HG02798 (cell line): Measurements from ENCODE around the gene CEPT1.
A peak's percentile ranks its signal among the peaks of the same experiment; 100 is the strongest.
"Not testable (repeated sequence)": the region's sequence is repeated elsewhere in the genome, so short reads cannot be mapped to it uniquely, and the experiment has no call there.

ENCODE experiments used
- ATAC-seq: cut with Tn5 transposase; IDR thresholded peaks from one replicate; pipeline ENCODE4 v1.9.1; 2021; ENCODE audit warnings: mild to moderate bottlenecking; ENCODE audit not compliant: unreplicated experiment, poor library complexity

CEPT1 gene

DNA sequence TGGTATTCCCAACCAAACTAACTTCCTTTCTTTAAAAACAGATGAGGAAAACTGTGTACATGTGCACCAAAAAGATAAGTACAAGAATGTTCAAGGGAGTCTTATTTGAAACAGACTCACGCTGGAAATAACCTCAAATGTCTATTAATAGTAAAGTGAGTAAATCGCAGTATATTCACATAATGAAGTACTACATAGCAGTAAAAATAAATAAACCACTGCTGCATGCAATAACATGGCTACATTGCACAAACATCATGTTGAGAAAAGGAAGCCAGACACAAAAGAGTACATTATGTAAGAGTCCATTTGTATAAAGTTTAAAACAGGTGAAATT is 65.7 kb downstream of the CEPT1 start:
- no peak for ATAC-seq

DNA sequence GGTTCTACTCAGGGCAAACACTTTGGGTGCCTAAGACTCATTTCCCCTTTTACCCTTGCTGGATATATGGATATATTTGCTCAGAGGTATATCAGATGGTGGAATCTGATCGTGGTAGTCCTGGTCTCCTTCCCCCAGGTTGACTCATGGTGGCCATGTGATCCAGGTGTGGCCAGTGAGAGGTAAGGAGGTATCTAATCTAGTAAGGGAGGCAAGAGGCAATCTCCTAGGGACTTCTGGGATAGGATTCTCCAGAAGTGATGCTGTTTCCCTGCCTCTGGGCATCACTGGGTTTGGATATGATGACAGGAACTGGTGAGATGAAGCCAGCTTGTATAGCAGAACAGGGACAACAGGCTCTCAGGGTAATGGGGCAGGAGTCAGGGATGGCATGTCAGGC is 68.9 kb downstream of the CEPT1 start:
- ATAC-seq = no peak

DNA sequence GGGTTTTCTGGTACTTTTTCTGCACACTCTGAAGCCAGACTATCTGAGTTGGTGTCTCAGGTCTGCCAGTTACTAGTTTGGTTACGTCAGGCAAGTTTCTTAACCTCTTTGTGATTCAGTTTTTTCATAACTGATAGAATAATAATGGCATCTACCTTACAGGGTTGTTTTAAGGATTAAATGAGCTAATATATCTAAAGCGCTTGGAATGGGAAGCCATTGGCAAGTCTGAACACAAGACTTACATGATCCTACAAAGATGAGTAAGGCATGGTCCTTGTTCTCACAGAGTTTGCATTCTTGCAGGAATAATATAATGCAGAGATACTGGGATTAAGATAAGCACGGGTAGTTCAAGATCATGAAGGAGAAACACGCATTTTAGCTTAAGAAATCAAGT is 69.6 kb downstream of the CEPT1 start:
- no peak for ATAC-seq

DNA sequence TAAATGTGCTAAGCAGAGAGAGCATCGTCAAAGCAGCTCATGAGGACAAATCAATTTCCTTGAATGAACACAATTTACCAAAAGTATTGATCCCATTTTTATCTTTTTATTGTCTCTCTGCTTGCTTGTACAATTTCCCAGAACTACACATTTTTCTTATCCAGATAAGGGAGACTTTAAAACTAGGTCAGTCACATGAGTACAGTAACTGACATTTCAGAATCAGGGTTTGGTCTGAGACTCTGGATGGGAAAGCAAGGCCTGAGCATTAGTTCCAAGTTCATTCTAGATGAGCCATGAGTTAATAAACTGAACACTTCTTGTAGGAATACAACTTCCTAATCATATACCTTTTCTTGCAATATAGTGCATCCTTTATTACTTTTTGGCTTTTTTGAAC is 71.9 kb downstream of the CEPT1 start:
- no peak for ATAC-seq

DNA sequence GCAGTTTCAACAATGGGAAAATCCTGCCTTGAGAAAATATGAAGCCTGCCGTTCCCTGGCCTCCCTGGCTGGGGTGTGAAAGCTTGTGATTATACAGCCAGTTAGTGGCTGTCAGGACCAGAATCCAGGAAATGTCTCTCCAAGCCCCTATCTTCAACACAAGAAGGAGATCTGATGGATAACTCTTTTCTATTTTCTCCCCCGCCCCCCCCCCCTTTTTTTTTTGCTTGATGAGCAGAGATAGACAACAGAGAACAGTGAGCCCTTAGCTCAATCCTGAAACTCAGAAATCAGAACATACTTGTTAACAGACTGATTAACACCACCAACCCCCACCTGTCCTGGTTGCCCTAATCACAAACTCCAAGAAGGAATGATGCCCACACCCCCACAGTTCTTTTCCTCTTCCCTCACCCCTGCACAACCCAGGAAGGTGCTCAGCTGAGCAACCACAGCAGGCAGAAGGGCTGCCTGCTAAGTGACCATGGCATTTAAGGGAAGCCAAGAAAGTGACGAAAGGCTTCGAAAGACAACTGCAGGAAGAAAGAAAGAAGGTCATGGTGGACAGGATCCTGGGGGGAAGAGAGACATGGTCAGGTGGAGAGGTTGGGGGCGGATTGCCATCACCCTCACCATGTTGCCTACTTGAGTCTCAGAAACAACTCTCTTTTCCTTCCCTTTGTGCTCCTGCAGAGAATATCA is 72.8 kb downstream of the CEPT1 start:
- no peak for ATAC-seq

DNA sequence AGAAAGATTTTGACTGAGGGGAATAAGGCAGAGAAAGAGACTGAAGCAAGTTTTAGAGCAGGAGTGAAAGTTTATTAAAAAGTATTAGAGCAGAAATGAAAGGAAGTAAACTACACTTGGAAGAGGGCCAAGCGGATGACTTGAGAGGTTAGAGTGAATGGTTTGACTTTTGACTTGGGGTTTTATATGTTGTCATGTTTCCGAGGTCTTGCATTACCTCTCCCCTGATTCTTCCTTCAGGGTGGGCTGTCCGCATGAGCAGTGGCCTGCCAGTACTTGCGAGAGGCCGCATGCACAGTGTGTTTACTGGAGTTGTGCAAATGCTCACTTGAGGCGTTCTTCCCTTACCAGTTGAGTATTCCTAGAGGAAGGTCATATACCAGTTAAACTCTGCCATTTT is 73.4 kb downstream of the CEPT1 start:
- no peak for ATAC-seq

DNA sequence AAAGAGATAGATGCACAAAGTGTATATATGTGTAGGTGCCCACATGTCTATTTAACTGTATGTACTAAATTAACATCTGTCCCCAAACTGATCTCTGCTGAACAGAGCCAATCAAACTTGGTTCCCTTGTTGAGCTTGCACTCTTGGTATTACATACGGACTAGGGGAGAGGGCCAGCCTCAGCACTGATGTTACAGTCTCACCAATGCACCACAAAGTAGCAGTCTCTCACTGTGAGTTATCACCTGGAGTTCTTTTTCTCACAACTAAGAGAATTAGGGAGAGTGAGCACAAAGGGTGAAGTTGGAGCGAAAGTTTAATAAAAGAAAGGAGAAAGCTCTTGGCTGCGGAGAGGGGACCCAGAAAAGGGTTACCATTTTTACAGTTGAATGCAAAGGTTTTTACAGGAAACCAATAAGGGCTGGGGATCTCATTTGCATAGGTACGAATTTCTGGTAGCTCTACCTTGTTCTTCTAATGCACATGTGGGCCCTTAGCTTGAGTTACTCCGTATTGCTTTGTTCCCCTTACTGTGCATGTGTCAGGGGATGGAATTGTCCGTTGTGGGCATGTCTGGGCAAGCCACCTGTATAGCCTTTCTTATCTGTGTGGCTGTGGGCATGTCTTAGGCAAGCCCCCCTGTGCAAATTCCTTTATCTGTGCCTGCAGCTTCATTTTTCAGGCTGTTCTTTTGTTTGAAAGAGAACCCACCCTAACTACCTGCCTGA is 74.2 kb downstream of the CEPT1 start:
- ATAC-seq = peak; percentile 20

DNA sequence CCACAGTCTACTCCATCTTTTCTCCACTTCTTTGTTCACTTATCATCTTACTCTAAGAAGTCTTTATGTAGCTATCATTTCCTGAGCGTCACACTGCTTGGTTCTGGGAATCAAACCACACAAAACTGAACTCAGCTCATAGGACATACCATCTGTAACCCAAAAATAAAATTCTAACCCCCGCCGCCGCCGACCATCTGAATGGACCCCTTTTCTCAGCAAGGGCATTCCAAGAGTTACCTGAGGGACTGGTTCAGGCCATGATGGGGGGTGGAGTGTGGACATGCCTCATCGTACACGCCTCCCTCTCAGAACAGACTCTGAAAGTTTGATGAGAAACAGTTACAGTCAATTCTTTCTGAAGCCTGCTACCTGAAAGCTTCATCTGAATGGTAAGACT is 74.9 kb downstream of the CEPT1 start:
- no peak for ATAC-seq

- not testable (repeated sequence) for ATAC-seq
Observed at GRCh38 chr1:111215285-111215684, 75.3 kb downstream of the CEPT1 start.

- ATAC-seq = no peak
Observed at GRCh38 chr1:111216751-111217150, 76.7 kb downstream of the CEPT1 start.

DNA sequence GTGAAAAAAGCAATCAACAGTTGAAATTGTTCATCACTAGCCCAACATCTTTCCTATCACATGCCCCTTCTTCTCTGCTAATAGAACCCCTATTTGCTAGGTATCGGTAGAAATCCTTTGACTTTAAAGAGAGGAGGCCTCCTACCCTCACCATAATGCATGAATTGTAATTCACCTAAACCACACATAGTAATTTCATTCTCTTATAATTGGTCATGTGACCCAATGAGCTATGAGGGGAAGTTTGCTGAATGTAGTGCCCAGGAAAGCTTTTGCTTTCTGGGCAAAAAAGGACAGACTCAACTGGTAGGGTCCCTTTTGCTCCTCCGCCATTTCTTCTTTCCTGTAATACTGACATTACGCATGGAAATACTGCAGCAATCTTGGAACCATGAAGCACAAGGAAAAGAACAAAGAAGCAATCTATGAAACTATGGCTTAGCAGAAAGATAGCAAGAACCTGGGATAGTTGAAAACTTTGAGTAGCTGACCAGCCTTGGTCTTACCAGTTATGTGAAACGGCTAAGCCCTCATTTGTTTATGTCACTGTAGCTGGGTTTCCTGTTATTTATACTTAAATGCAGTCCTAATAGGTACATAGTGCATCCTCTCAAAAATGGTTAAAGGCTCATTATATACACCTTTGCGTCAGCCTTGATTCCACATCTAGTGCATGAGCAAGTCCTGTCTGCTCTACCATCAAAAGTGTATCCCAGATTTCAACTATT is 77.3 kb downstream of the CEPT1 start:
- no peak for ATAC-seq

DNA sequence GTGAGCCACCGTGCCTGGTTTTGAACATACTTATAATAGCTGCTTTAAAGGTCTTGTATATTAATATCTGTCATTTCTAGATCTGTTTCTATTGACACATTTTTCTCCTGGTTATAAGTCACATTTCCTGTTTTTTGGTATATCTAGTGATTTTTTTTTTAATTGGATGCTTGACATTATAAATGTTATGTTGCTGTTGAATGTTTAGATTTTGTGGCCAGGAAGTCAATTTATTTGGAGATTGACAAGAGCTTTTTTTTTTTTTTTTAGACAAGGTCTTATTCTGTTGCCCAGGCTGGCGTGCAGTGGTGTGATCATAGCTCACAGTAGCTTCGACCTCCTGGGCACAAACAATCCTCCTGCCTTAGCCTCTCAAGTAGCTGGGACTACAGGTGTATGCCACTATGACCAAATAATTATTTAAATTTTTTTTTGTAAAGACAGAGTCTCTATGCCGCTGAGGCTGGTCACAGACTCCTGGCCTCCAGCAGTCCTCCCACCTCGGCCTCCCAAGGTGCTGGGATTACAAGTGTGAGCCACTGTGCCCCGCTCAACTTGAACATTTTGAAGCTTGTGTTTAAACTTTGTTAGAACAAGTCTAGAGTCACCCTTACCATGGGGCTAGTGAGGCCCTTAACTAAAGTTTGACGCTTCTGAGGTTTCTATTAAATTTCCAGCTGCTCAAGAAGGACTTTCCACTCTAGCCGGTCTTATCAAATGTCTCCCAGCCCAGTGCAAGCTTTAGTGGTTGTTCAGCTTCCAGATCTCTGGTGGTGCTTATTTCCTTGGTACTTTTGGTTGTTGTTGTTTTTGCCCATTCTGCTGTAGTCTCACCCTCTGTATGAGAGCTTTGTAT is 78.9 kb downstream of the CEPT1 start:
- ATAC-seq = no peak

- ATAC-seq = peak; percentile 40
Observed at GRCh38 chr1:111219557-111220286, 79.7 kb downstream of the CEPT1 start.

DNA sequence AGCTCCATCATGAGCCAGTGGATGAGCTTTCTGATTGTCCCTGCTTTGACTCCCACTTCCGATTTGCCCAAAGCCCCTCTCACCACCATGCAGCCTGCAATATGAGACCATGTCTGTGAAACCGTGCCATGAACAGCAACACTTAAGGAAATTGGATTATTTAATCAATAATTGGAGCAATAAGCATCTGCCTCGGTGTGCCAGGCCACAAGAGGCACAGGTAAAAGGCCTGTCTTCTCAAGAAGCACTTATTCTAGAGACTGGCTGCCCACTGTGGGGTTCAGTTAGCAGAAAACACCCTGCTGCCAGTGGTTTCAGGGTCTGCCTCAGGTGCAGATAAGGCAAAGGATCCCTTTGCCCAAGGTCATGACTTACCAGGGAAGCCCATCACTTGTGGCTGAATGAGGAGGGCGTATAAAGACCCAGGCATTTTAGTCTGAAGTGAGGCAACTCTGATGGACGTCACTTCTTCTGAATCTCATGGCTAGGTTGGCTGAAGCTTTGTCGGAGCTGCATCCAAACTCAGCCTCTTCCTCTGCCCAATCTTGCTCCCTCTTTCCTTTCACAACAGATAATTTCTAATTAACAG is 80.4 kb downstream of the CEPT1 start:
- no peak for ATAC-seq

DNA sequence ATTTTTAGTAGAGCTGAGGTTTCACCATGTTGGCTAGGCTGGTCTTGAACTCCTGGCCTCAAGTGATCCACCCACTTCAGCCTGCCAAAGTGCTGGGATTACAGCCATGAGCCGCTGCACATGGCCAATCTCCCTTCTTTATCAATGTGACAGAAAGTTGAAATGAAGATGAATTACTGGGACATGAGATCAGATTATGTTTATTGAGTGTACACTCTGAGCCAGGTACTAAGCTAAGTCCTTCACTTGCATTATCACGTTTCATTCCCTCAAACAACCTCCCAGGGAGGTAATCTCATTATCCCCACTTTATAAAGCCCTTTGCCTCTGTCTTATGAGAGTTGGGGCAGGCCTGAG is 81.2 kb downstream of the CEPT1 start:
- ATAC-seq = no peak

DNA sequence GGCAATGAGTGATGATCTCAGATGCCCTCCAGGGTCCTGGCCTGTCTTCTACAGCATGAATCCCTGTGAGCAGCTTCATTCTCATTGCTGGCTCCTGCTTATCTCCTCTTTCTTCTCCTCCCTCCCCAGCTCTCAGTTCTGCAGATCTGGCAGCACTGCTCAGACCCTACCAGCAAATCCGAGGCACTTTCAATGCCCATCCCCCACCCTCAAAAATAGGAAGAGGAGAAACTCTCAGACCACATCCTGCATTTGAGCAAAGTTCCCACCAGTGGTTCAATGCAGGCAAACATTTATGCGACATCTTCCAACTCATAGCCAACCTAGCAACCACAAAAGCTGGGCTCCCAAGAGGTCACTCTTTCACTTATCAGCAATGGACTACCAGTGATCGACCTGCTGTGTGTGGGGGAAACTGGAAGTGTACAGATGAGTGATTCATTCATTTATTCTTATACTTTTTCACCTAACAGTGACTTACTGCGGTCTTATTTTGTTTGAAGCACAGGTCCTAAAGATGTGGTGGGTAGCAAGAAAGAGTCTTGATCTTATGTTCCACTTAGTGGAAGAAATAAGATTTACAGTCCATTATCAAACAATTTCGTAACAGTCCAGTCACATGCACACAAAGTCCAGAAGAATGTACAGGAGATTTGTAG is 81.7 kb downstream of the CEPT1 start:
- ATAC-seq = peak; percentile 63

DNA sequence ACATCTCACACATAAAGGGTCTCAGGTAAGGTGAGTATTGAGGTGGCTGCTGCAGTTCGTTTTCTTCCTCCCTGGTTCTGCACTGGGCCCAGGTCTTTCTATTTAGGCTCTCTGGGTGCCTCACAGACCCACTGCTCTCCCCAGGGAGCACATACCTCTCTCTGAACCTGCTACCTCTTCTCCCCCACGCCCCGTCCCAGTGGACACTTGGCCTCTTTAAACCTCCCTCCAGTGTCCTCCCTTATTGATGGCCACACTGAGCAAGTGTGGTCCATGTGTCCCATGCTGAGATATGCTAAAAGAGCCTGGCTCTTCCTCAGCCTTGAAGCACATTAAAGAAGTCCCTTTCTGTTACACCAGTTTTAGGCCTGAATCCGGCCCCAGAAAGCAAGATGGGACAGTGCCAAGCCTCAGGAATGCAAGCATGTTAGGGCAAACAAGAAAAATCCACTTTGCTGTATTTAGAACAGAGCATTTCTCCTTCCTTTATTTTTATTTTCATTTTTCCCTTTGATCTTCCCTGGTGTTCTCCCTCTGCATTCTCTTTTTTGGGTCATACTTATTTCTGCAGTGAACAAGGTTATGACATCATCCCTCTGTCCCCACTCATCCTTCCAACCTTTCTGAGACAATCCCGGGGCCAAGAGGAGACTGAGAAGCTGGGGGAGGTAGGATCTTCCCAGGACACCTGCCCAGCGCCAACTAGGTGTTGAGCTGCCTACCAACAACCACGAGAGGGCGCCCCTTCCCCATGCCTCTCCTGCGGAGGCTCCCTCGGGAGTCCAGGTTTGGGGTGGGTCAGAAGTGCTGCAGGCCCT is 82.5 kb downstream of the CEPT1 start:
- peak; percentile 31 for ATAC-seq

DNA sequence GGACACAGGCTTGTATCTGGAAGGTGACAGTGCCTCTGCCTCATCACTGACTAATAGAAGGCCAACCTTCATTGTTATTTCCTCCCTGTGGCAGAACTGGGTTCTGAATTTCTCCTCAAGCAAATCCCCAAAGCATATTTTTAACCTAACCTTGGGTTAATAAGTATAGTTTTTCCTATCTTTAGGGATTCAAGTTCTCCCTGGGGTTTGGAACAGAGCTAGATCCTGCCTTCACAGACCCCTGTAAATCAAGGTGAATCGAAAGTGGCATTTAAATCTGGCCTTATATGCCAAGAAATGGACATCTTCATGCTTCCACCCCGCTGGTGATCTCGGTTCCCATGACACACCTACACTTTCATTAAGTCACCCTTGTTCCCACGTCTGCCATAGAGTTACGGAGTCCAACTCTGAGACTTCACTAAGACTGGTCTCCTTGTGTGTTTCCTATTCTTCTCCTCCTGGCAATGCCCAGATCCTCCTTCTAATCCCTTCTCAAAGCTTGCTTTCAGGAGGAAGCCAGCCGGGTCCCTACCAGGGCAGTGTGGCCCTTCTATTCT is 83.2 kb downstream of the CEPT1 start:
- no peak for ATAC-seq
